NCI-H2196 (cell line): Measurements from ENCODE around the gene CCDC167.
A peak's percentile ranks its signal among the peaks of the same experiment; 100 is the strongest.
"Not testable (repeated sequence)": the region's sequence is repeated elsewhere in the genome, so short reads cannot be mapped to it uniquely, and the experiment has no call there.

Experiments used
- DNase-seq: peaks from one replicate; lab custom pipeline; 2025; ENCODE audit not compliant: unreplicated experiment; lab: John Stamatoyannopoulos, UW

CCDC167 gene

DNA sequence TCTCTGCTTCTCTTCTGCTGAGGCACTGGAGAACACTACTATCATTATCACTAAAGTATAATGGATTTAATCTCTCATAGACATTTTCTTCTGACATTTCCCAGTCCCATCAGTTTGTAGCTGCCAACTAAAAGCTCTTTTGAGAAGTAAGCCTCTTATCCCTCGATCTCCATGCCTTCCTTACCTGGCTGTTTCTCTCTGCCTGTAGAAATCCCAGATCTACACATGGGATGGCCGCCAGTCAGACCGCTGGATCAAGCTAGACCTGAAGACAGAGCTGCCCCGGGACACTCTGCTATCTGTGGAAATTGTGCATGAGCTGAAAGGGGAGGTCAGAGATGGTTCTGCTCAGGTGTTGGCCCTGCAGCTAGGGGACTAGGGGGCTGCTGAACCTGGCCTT, 25.4 kb downstream of the CCDC167 start:
- DNase-seq: no peak

DNA sequence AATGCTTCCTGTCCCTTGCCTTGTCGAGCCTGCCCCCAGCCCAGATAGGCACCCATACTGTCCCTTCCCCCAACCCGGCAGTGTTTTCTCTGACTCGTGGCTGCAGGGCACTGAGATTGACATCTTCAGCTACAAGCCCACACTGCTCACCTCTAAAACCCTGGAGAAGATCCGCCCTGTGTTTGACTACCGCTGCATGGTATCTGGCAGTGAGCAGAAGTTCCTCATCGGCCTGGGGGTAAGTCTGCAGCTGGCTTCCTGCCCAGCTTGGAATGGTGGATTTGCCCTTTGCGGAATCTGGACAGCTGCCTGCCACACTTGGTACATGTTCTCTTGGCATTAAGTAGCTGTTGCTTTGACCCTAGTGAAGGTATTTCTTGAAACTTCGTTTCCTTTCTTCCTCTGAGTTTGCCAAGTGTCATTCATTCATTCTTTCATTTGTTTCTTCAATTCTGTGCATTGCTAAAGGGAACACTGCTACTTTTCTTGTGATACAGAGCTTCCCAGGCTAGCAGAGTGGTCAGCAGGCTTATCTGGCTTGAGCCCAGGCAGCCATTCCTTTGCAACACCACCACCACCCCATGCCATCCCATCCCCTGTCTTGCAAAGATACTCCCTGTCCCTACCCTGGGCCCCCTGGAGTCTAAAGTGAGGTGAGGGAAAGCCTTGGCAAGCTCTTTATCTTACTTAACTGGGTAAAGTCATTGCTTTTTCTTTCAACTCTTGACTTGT, 26.2 kb downstream of the CCDC167 start:
- DNase-seq: peak; percentile 57

DNA sequence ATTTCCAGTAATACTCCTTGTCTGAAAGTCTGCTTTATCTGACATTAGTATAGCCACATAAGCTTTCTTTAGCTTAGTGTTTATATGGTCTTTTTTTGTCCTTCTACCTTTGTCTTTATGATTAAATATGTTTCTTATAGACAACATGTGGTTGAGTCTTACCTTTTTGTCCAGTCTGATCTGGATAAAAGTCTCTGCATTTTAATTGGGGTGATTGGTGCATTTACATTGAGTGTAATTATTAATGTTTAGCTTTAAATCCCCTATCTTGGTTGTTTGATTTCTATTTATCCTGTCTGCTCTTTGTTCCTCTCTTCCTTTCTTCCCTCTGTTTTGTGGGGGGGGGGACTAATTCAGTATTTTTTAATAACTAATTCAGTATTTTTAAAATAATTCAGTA, 32.0 kb downstream of the CCDC167 start:
- DNase-seq: no peak

DNA sequence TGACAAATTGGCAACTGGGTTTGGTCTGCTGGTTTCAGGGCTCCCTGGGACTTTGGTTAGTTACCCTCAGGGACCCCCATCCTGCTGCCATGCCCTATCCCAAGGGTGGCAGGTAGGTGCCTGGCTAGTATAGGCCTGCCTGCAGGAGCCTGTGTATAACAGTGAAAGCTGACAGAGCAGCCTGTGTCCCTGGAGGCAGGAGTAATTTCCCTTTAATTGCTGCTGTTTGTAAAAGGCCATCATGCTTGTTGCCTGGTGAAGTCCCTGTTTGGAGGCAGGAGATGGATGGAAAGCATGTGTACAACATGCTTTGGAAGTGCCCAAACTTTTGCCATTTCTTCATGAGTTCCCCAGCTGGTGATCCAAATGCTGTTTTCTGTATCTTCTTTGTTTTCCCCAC, 36.6 kb downstream of the CCDC167 start:
- no peak for DNase-seq

DNA sequence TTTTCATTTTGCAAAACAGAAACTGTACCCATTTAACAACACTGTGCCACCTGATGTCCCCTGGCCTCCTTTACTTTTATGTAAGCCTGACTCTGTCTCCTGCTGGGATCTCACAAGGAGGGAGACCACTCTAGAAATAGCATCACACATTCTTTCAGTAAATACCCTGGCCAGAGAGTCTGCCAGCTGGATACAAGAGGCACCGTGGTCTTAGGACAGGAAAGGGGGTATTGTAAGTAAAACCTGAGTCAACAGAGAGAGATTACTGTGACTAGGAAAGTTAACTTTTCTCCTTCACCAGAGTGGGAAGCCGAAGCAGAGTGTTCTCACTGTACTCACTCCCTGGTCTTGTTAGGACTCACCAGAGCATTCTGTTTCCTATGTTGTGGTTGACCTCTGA, 38.9 kb downstream of the CCDC167 start:
- no peak for DNase-seq

DNA sequence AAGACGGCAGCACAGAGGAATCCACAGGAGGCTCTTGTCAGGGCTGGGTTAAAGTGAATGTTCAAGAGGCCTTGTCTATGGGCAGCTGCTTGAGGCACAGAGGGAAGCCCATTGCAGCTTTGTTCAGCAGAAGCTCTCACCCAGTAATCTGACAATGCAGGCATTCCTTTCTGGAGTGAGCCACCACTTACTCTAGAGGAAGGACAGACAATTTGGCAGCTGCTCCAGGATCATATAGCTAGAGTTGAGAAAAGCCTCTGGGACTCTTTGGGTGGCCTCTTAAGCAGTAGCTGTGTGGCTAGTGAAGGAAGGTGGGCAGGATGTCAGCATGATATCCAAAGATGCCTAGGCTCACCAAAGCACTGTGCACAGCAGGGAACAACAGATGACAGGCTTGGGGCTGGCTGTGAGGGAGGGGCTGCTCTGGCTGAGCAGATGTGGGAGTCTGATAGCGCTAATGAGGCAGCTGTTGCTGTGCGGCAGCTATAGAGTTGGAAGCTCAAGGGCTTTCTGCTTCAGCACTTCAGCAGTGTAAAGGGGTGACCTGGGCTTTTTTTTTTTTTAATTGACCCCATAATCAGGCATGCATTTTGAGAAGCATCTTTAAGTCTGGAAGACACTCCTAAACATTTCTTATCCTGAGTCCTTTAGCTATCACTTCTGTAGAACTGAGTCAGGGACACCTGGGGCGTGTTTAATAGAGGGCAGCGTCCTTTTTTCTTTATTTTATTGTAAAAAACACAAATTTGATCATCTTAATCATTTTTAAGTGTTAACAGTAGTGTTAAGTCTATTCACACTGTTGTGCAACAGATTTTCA, 39.5 kb downstream of the CCDC167 start:
- peak; percentile 44 for DNase-seq

DNA sequence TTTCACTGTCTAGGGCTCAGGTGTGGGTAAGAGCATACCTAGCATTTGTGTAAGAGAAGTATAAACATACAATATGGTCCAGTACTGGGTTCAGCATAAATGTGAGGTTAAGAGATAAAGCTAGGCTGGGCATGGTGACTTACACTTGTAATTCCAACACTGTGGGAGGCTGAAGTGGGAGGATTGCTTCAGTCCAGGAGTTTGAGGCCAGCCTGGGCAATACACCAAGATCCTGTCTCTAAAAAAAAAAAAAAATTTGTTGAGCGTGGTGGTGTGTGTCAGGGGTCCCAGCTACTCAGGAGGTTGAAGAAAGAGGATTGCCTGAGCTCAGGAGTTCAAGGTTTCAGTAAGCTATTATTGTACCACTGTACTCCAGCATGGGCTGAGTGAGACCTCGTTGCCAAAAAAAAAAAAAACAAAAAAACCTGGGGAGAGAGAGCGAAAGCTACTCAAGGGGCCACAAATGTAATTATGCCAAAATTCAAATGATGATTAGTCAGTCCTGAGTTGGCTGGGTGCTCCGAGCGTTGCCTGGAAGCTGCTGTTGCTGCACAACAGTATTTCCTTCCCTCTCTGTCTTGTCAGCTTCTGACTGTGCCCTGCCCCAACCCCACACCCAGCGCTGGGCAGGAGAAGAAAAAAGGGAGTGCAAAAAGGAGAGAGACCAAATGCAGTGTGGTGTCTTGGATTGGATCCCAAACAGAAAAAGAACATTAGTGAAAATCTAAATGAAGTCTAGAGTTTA, 42.7 kb downstream of the CCDC167 start:
- no peak for DNase-seq

DNA sequence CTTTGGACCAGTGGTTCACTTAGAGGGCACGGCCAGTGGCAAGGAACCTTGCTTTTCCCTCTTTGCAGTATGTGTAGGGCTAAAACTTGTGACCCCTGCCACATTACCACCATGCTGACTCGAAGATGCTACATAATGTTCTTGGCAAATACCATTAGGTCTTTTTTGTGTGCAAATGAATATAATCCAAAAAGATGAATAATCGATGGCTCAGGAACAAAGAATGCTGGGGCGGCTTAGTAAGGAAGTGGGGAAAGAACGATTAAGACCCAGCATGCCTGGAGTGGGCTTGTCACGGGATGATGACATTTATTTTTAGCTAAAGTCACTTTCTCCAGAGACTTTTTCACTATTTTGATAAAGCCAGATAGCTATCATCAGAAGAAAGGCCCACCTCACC, 43.6 kb downstream of the CCDC167 start:
- no peak for DNase-seq

DNA sequence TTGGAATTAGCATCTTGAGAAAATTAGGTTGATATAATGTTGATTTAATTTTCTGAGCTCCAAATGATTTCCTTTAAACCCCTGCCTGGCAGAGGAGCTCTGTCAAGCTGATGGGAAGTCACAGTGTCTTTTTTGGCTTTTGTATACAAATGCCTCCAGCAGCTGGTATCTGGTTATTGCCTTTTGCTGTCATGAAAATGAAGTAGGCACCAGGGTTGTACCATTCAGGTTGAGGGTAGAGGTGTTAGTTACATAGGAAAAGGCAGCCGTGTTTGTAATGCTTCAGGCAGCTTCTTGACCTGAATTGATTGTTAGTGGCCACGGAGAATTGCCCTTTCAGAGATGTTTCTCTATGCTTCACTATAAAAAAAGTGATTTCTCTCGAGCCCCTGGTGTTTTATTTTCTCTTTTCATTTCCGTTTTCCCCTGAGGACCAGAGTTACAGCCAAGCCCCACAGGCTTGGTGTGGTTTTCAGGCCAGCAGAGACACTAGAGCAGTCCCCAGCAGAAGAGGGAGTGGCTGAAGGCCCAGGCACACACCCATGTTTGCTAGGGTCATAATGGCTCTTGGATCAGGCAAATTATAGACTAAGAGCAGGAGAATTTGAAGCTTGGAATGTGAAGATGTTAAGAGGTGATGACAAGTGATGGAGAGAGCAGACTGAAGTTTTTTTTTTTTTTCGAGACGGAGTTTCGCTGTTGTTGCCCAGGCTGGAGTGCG, 45.1 kb downstream of the CCDC167 start:
- DNase-seq: no peak

DNA sequence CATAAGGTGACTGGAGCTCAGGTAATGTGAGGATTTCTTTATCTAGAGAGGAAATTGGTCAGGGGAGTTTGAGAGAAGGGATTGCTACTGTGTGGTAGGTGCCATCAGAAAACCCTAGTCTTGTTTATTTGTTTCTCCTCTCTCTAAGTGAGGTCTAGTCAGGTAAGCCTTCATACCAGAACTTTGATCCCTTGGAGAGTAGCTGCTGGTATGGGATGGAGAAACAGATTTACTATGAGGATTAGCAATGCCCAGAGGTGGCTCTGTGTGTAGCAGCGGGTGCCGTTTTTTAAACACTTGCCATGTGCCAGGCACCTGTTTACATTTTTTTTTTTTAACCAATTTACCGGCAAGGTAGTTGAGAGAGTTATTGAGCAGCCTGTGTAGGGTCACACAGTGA, 47.2 kb downstream of the CCDC167 start:
- no peak for DNase-seq

DNA sequence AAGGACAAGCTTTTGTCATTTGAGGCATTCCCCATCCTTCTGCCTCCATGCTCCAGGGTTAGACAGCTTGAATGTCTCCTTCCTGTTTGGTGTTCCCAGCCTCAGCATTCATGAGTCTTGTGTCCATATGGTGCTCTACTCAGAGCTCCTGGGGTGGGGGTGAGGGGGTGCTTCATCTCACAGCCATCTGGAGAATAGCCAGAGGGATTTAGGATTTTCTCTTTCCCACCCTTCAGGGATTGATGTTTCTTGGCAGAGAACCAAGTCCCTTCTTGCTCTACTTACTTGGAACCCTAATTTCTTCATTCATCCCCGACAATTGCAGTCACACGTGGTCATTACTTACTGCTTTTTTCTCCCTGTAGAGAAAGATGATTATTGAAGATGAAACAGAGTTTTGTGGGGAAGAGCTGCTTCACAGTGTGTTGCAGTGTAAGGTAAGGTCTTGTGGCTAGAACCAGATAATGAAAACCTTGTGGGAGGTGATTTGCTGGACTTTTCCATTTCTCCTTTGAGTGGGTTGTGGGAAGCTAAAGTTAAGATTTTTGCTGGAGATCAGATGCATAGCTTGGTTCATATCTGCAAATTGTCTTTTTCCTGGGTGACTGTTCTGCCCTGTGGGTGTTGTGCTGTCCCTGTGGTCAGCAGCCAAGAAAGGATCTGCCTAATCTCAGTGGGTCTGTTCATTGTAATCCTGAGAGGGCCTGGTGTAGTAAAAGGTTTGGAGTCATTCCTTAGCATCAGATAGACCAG, 48.1 kb downstream of the CCDC167 start:
- no peak for DNase-seq

DNA sequence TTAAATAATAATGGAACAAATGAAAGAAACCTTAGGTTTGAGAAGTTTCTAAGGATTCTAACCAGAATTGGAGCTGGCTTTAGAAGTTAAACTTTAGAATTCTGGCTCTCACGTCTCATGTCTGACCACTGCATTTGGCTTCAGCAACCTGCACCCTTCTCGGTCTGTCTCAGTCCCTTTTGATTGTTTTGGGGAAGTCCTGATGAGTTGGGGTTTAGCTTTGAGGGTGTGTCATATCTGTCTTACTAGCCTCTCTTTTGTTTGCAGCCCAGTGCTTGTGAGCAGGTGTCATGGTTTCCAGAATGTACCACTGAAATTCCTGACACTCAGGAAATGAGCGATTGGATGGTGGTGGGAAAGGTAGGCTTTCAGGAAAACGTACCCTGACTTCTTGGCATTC, 49.7 kb downstream of the CCDC167 start:
- no peak for DNase-seq

DNA sequence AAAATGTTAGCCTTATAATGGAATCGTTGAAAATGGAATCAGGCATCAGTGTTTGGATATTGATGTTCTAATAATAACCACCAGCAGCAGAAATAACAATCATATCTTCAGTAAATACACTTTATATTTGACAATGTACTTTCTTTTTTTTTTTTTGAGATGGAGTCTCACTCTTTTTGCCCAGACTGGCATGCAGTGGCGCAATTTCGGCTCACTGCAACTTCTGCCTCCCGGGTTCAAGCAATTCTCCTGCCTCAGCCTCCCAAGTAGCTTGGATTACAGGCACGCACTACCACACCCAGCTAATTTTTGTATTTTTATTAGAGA, 56.5 kb downstream of the CCDC167 start:
- not testable (repeated sequence) for DNase-seq

DNA sequence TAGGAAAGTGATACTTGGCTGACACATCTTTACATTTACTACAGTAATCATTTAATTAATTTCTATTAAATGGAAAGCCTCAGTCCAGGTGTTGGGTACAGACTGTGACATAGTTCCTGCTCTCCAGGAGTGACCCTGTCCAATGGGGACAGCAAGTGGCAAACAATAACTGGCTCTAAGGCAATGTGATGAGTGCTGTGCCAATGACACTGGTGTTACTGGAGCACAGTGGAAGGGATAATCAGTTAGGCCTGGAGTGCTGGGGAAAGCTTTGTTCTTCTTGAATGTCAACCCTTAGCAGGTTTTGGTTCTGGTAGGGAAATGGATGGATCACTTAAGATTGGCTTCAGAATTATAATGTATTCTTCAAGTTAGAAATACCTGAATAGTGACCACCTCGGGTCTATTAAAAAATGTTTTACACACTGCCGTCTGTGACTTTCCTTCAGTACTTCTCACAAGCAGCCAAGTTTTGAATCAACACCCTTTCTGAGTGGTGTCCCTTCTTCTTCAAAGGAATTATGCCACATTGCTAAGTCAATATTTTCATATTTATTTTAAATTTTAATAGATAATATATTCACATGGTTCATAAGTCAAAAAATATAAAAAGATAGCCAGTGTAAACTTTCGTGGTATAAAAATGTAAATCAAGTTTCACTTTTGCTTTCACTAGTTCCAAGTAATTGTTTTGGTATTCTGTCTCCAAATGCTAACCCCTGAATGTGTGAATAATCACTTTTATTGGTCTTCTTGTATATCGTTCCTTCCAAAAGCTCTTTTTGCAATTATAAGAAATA, 57.1 kb downstream of the CCDC167 start:
- DNase-seq: no peak

DNA sequence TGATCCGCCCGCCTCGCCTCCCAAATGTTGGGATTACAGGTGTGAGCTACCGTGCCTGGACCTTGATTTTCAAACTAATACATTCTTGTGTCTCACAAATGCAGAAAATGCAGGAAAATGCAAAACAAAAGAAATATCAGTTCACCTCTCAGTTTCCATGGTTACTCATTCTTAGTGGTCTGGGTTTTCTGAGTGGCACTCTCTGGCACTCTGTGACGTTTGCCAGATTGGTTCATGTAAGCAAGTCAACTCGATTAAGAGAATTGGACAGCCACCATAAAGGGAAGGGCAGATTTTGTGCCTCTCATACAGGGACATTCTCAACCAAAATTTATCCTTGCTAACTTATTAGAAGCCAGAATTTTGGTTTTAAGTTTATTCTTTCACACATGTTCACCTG, 58.0 kb downstream of the CCDC167 start:
- no peak for DNase-seq

DNA sequence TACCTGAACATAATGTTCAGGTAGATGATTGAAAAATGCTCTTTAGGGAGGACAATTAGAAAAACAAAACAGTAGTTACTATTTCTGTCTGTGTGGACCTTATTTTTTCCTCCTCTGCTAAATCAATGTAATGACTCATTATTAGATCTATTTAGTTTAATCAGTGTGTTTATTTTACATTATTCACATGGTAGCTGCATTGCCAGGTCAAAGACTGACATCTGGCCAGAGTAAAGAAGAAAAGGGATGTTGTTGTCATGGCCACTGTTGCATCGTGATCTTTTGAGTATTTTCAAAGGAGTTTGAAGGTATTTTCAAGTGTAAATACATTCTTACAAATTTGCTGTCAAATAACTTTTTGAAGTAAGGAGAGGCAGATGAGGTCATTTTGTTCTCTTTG, 60.8 kb downstream of the CCDC167 start:
- no peak for DNase-seq

DNA sequence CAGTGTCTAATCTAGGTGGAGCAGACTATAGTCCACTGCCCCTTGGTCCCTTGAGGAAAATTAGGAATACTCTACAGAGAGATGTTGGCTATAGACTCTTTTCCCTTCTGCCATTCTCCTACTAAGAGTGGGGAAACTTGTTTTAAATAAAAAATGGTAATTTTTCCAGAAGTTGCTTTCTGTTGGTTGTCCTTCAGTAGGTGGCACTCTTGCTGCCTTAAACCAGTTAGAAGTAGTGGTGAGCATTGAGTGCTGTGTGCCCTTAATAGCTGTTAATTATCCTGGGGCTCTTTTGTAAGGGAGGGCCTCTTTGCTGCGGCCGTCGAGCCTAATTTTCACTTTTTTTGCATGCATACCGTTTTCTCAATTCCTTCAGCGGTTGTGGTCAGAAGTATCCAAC, 63.9 kb downstream of the CCDC167 start:
- no peak for DNase-seq

DNA sequence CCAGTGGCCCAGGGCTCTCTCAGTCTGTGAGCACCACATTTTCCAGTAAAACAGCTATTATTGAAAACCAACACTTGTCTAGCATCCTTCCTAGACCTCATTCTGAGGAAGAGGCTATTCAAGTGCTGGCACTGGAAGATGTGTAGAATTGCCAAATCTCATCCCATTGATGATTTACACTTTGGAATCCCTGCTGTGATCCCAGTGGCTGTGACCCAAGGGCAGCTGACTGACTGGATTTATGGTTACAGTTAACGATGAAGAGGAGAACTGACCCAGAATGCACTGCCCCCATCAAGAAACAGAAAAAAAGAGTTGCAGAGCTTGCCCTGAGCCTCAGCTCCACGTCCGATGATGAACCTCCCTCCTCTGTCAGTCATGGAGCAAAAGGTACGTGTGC, 64.3 kb downstream of the CCDC167 start:
- DNase-seq: peak; percentile 35

DNA sequence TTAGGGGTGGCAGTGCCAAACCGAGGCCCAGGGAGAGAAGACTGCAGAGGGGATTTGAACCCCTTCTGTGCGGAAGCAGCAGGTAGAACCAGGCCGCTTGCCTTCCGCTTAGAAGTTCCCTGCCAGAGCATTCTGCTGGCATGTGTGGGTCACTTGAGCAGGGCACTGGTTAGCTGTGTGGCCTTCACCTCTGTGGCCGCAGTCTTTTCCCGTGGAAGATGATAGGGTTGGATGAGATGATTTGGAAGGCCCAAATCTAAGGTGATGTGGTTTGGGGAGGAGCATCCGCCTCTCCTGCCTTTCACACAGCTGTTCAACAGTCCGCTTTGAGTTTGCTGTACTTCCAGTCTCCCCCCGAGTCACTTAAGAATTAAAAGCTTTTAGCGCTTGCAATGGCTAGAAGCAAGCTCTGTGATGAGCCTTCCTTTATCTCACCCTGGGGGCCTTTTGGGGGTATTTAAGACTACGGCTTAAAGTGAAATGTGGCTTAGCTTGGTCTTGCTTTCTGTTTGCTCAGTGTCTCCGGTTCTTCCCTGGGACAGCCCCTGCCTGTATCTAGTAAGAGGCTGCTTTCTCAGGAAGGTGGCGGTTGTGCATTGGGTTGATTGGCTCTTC, 65.9 kb downstream of the CCDC167 start:
- DNase-seq: no peak
